GM06990 (cell line): ENCODE results near the gene UBE2L5.

ENCODE experiments used
- DNase-seq: peaks from one replicate; pipeline ENCODE4 v3.0.0-alpha.2; 2011; ENCODE audit not compliant: insufficient read length; ENCODE audit errors: extremely low read depth
- H3K27me3 ChIP-seq: replicated peaks from 2 replicates; pipeline ENCODE4 v1.6.0; 2011; ENCODE audit warnings: low read length; ENCODE audit not compliant: control insufficient read depth, insufficient read depth
- H3K36me3 ChIP-seq: 2 replicates; pipeline ENCODE4 v1.5.1; 2011; ENCODE audit warnings: low read length; ENCODE audit not compliant: control insufficient read depth, insufficient read depth
- H3K4me3 ChIP-seq: replicated peaks from 2 replicates; pipeline ENCODE4 v1.5.1; 2011; ENCODE audit warnings: low read depth, mild to moderate bottlenecking, control low read depth, low read length
- TF ChIP-seq, protein P1 (sequence below): IDR thresholded peaks from 2 replicates; pipeline ENCODE4 v1.5.1; 2011; ENCODE audit warnings: low read length, control low read depth, mild to moderate bottlenecking, inconsistent platforms; ENCODE audit not compliant: insufficient read depth, poor library complexity, severe bottlenecking

The UBE2L5 gene

DNA sequence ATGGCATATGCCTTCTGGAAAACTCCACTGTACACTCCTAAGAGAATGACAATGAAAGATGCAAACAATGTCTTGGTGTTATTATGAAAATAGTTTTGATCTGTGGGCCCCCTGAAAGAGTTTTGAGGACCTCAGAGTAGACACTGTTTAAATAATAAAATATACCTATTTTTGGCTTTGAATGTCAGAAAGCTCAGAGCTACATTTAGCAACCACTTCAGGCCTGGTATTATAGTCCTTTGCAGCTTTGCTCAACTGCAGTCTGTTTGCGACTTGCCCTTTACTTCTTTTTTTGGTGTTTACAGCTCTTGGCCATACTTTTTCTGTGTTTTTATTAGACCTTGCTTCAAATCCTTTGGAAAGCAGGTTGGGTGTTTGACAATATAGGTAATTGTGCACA, 5.8 kb upstream of the UBE2L5 start:
- H3K27me3 ChIP-seq = no peaks in the 10 kb centered on the region
- H3K4me3 ChIP-seq = no peak overlapping the region
- TF ChIP-seq, protein P1, sequence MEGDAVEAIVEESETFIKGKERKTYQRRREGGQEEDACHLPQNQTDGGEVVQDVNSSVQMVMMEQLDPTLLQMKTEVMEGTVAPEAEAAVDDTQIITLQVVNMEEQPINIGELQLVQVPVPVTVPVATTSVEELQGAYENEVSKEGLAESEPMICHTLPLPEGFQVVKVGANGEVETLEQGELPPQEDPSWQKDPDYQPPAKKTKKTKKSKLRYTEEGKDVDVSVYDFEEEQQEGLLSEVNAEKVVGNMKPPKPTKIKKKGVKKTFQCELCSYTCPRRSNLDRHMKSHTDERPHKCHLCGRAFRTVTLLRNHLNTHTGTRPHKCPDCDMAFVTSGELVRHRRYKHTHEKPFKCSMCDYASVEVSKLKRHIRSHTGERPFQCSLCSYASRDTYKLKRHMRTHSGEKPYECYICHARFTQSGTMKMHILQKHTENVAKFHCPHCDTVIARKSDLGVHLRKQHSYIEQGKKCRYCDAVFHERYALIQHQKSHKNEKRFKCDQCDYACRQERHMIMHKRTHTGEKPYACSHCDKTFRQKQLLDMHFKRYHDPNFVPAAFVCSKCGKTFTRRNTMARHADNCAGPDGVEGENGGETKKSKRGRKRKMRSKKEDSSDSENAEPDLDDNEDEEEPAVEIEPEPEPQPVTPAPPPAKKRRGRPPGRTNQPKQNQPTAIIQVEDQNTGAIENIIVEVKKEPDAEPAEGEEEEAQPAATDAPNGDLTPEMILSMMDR = no peak
- H3K36me3 ChIP-seq = no peaks in the 10 kb centered on the region
- no peak for DNase-seq

DNA sequence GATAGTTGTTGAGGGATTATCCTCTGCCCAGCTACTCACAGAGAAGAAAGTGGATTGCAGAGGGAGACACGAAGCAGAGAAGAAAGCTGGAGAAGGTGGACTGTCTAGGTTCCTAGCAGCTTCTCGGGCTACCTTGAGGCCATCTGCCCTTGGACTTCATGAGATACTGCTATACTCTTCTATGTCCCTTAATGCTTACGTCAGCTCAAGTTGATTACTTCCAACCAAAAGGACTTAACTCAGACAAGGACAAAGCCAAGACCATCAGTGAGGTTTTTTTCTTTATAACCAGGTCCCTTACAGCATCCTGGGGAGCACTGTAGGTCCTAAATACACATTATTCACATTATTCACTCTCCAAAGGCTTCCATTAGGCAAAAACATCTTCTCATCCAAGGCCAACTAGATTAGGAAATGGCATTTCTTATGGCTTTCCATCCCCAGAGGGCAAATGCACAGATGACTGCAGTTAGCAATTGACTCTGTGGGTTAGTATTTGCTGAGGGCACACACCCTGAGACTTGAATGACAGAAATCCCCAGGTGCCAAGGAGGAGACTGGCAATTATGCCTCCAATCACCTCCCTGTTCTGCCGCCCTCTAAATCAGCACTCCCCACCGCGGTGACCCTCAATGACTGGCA, 4.1 kb upstream of the UBE2L5 start:
- no peaks in the 10 kb centered on the region for H3K27me3 ChIP-seq
- DNase-seq = no peak
- H3K36me3 ChIP-seq = no peaks in the 10 kb centered on the region
- TF ChIP-seq, protein P1 = no peak
- no peak overlapping the region for H3K4me3 ChIP-seq

DNA sequence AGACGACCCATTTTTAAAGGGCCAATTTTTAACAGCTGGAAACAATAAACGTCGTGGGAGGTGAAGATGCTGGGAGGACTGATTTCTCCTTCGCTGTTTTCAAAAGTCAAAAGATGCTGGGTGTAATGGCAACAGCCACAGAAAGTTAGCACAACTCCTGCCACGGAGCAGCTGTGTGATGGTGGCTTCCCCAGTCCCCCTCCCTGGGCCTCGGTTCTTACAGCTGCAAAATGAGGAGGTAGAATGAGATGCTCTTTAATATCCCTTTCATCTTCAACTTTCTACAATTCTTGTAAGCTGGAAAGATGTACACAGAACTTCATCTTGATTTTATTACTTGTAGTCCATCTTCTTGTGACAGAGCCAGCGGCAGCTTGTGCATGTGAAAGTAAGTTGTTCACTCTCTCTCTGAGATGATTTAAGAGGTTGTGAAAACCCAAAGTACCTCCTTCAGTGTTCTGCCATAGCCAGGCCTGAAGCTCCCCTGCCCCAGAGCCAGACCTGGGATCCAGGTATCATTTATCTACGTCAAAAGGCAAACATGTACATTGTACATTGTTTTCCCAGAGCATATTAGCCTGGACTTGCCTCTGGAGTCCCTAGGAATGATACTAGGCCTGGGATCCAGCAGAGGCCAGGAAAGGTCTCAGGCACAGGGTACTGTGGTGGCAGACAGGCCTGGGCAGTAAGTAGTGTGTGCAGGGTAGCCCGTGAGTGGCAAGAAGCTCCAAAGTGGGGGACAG, 3.4 kb upstream of the UBE2L5 start:
- Histone ChIP-seq H3K36me3 (no peaks in the 10 kb centered on the region), H3K4me3 (no peak overlapping the region), H3K27me3 (no peaks in the 10 kb centered on the region)
- TF ChIP-seq, protein P1 = no peak
- DNase-seq = no peak

DNA sequence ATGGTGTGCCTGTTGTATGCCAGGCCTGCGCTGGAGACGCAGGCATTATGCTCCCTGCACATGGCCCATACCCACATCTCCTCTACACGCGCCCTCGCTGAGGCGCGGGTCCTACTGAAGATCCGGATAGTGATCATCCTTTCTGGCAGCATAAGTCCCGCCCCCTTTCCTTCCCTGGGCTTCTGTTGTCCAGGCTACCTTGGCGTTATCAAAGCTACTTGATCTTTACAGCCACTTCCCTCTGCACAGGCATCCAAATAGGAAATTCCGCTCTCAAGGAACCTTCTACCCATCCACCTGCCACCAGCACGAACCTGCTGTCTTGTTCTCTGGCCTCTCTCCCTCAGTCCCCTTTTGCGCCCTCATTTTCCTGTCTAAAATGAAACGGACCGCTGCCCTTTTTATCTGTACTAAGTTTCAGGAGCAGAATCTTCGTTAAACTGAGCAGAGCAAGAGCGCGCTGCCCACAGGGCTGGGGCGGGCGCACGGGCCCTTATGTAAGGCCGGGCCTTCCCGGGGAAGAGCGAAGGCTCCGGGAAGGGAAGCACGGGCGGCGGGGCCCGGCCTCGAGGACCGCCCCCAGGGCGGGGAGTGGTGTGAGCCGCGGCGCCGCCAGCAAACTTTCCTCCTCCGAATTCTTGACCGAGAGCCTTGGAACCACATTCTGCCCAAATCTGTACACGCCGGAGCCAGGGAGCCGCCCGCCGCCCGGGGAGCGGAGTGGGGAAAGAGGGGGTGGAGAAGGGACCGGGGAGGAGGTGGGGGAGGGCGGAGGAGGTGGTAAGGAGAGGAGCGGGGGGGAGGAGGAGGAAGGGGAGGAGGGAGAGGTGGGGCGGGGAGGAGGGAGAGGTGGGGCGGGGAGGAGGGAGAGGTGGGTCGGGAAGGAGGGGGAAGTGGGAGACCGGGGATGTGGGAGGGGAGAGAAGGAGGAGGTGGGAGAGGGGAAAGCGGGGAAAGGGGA, 920 bp upstream of the UBE2L5 start:
- peak; percentile 76 for DNase-seq
- TF ChIP-seq, protein P1 = no peak
- H3K27me3 ChIP-seq = no peaks in the 10 kb centered on the region
- no peaks in the 10 kb centered on the region for H3K36me3 ChIP-seq
- peak overlapping the region; percentile 76 for H3K4me3 ChIP-seq

DNA sequence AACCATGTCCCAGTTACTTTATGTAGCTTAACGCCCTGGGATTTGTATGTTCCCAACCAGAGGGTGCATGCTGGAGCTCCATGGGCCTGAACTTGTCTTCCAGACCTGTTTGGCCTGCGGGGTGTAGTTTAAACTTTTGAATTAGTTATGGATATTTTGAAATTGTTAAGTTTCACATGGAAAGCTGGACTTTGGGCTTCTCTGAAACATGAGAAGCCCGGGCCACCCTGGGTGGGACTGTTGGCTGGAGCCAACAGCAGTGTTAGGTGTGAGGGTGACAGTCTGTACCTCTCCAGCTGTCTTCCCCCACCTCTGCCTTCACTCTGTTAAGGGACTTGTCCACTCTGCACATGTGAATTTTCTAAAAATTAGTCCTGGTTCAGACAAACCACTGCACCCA, 1.6 kb downstream of the UBE2L5 start:
- TF ChIP-seq, protein P1 = no peak
- Histone ChIP-seq H3K4me3 (no peak overlapping the region), H3K36me3 (no peaks in the 10 kb centered on the region), H3K27me3 (no peaks in the 10 kb centered on the region)
- no peak for DNase-seq
